NCI-H2029 (cell line): Measurements from ENCODE around the gene SULT1A4.
"Not testable (repeated sequence)": the region's sequence is repeated elsewhere in the genome, so short reads cannot be mapped to it uniquely, and the experiment has no call there.

ENCODE experiments used
- DNase-seq: peaks from one replicate; lab custom pipeline; 2025; lab: John Stamatoyannopoulos, UW

Gene SULT1A4

GRCh38 chr16:29459706-29460646 is at the start of gene SULT1A4:
SULT1A4 (plus strand) TSS chr16:29459913; CDS start chr16:29461386, 1,473 bp downstream.
- not testable (repeated sequence) for DNase-seq

DNA sequence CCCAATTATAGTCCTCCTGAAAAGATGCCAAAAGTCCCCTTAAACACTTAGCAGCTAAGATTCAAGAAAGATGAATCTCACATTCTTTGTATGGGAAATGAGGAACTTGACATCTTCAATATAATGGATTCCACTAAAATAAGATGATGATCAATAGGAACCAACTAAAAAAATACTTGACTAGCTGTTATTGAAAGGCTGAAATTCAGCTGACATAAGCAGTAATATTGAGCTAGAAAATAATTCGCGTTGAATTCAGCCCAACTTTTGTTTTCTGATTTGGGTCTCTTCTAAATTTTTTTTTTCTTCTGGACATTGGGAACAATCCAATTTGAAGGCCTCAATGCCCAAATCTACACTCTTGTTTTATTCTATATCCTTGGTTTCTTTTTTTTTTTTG is 36.1 kb upstream of the SULT1A4 start:
- DNase-seq: not testable (repeated sequence)

- not testable (repeated sequence) for DNase-seq
Measured at GRCh38 chr16:29425390-29425789, 34.3 kb upstream of the SULT1A4 start.

GRCh38 chr16:29453754-29454153 is 6.0 kb upstream of the SULT1A4 start:
- DNase-seq: not testable (repeated sequence)

GRCh38 chr16:29454269-29454668 is 5.4 kb upstream of the SULT1A4 start, which contains the start of the genes BOLA2 and SLX1B:
BOLA2 (minus strand) TSS chr16:29454351; CDS start chr16:29454253, 98 bp downstream.
SLX1B (plus strand) TSS chr16:29454533.
- not testable (repeated sequence) for DNase-seq

DNA sequence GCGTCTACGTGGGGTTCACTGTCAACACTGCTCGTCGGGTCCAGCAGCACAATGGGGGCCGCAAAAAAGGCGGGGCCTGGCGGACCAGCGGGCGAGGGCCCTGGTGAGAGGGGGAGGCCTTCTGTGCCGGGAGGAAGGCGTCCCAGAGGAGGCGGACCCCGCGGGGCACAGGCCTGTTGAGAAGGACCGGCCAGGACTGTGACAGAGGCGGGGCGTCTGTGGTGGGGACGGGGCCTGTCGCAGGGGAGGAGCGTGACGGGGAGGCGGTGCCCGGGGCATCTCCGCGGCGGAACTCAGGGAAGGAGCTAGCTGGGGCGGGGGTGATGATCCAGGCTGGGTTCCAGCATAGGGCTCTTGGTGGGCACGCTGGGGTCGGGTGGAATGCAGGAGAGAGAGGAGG is 4.9 kb upstream of the SULT1A4 start:
- not testable (repeated sequence) for DNase-seq

DNA sequence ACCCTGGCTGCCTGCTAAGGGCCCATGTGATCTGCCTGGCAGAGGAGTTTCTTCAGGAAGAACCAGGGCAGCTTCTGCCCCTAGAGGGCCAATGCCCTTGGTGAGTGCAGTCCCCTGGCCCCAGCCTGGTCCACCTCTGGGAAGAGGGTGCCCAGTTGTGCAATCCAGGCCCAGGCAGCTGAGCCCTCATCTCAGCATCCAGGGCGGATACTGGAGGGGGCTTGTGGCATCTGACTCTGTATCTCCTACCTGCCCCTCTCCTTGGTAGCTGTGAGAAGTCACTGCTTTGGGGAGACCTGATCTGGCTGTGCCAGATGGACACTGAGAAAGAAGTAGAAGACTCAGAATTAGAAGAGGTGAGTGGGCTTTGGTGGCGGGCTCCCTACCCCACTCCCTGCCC is 2.1 kb upstream of the SULT1A4 start:
- DNase-seq: not testable (repeated sequence)

DNA sequence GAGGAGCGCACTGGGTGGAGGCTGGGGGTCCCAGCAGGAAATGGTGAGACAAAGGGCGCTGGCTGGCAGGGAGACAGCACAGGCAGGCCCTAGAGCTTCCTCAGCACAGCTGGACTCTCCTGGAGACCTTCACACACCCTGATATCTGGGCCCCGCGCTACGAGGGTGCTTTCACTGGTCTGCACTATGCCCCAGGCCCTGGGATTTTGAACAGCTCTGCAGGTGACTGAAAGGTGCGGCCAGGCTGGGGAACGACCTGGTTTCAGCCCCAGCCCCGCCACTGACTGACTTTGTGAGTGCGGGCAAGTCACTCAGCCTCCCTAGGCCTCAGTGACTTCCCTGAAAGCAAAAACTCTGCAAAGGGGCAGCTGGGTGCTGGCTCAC is 926 bp downstream of the SULT1A4 start:
- not testable (repeated sequence) for DNase-seq

- not testable (repeated sequence) for DNase-seq
Measured at GRCh38 chr16:29465985-29466824, 6.5 kb downstream of the SULT1A4 start.

- DNase-seq: not testable (repeated sequence)
Measured at GRCh38 chr16:29466904-29467303, 7.2 kb downstream of the SULT1A4 start.

DNA sequence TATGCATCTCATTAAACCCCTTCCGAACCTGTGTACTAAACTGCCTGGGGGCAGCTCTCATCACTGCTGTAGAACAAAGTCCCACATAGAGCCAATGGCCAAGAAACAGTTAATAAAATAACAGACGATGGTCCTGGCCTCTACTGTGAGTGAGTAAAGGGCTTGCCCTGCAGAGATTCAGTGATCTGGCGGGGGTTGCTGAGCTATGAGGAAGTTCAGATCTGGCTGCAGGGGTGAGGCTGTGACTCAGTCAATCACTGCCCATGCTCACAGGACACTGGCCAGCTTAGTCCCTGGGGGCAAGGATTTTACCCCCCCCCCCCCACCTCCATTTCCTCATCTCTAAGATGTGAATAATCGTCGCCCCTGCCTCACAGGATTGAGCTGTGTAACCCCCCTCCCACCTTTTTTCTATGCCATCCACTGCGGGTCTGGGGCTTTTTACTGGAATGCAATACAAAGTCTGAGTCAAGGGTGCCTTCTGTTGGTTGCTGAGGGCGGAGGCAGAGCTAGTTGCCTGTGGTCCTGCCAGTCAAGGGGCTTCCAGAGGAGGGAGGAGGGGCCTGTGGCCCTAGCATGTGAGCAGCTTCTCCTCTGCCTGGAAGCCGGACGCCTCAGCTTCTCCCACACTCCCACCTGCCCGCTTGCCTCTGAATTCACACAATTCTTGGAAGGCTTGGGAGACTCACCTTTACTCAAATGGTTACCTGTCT is 8.1 kb downstream of the SULT1A4 start:
- DNase-seq: not testable (repeated sequence)

GRCh38 chr16:29469660-29470059 is 9.9 kb downstream of the SULT1A4 start:
- DNase-seq: not testable (repeated sequence)

- DNase-seq: not testable (repeated sequence)
Measured at GRCh38 chr16:29472065-29472464, 12.4 kb downstream of the SULT1A4 start.

DNA sequence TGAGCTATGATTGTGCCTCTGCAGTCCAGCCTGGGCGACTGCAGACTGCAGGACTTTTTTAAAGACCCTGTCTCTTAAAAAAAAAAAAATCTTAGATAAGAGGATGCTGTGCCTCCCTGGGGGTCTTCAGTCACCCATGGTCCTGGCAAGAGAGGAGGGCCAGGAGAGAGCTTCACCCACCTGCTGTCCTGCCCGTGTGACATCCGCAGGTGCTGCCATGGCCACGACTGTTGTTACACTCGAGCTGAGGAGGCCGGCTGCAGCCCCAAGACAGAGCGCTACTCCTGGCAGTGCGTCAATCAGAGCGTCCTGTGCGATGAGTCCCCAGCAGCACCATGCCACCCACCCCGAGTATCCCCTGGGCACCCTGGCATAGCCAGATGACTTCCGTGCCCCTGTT is 22.6 kb downstream of the SULT1A4 start:
- not testable (repeated sequence) for DNase-seq

DNA sequence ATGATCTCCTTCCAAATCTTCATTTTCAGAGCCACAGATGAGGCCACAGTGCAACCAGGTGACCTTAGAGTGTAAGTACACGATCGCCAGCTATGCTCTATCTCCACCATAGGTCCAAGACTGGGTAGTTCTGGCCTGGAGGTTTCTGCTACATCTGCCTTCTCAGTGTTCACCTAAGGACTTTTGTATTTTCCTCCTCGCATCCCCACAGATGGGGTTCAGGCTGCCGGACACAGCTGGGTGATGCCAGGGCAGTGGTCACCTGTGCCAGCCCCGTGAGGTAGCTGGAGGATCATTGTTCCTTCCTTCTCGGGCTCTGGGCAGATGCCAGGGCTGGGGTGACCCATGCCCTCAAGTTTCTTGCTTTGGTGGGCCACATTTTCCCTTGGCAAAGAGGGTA is 46.6 kb downstream of the SULT1A4 start, which contains the start of gene NPIPB12:
TSS of gene NPIPB12 (minus strand) at position 101 of the 400 bp plus-strand sequence.
- not testable (repeated sequence) for DNase-seq
